ENCODE data around the gene DLGAP1. TPM values are rescaled to one million over a fixed set of nuclear protein-coding genes. Genes with fewer than 3 reads are reported as not detected.

Gene DLGAP1
- total and polyA plus RNA-seq, 2 of the 8 experiments (the other 6 are each of a cell fraction or from before 2014, with no cell fraction given): 11.8 to 16.9 TPM

GRCh38 chr18:3901042-3901441, 554.1 kb downstream of the DLGAP1 start (continued):
- TF ChIP-seq HDAC6 (IDR thresholded peaks at IDR 0.05; ENCODE audit: low read depth, low read length): no peak
- no peak for TF ChIP-seq CHD1 (IDR thresholded peaks at IDR 0.05; ENCODE audit: low read depth, low read length)
